Stimulated activated CD4-positive, alpha-beta T cell treated with anti-CD3 and anti-CD28 coated beads, Interleukin-15, amount 100 ng/mL, for 1 hour (primary cell): ENCODE data around the gene SIAH3.
"Not testable (repeated sequence)": the region's sequence is repeated elsewhere in the genome, so short reads cannot be mapped to it uniquely, and the experiment has no call there.

Experiments used
- DNase-seq, 2 donors: peaks; one replicate each; pipeline ENCODE4 v3.0.0-alpha.2; 2020; ENCODE audit warnings: low read depth in 1 of 2, low spot score in 1 of 2

SIAH3 gene

DNA sequence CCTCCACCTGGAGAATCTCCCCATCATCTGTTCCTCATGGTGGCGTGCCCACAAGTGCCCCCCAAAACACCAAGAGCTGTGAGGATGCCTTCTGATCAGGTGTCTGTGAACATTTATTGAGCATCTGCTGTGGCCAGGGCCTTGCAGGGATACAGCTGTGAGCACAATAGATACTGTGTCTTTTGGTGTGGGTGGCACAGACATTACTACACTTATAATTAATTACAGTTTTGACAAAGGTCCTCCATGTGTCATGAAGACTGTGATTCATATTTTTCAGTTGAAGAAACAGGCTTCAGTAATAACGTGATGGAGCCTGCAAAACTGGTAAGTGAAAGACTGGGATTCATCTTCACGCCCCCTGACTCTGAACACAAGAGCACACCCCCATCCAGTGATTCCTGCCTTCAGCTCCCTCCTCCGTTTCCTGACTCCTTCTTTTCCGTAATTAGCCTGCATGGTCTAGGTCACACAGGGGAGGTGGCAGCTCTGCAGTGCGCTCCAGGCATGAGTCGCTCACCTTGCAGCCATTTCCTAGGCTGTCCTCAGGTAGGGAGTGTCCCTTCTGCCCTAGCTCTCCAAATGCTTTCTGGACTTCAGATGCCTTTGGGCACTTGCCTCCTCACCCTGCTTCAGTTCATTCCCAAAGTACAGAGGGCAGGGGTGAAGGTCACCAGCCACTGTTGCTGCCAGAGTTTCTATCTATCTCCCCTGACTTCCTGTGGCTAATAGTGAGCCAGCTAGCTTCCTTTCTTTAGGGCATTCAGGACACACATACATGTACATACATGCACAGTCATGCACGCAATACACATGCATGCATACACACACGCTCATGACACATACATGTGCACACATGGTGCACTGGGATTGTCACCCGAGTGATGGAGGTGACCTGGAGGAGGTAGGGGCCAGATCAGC lies 66.5 kb downstream of the SIAH3 start:
- DNase-seq: no peak

DNA sequence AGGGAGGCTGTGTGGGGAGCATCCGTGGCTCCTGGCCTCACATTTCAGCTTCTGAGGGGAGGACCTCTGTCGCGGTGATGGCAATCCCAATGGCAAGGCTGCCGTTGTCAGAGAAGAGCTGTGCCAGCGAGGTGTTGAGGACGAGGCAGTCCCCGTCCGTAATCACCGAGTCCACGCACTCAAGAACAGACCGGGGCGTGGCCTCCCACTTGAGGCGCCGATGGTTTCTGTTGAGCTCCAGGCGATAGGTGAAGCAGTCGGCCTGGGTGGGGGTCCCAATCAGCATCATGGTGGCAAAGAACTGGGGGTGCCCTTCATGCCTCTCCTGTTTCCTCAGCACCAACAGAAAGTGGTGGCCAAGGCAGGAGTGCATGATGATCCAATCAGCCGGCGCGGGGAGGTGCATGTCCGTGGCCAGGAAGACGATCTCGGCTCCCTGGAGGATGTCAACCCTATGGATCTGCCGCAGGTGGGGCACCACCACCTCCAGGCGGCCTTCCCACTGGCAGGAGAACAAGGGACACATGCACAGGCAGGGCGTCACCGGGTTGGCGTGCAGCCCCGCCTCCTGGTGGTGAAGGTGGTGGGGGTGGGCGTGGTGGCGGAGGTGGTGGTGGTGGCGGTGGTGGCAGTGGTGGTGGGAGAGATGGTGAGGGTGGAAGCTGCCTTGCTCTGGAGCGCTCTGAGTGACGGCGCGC lies 68.1 kb downstream of the SIAH3 start:
- no peak for DNase-seq

DNA sequence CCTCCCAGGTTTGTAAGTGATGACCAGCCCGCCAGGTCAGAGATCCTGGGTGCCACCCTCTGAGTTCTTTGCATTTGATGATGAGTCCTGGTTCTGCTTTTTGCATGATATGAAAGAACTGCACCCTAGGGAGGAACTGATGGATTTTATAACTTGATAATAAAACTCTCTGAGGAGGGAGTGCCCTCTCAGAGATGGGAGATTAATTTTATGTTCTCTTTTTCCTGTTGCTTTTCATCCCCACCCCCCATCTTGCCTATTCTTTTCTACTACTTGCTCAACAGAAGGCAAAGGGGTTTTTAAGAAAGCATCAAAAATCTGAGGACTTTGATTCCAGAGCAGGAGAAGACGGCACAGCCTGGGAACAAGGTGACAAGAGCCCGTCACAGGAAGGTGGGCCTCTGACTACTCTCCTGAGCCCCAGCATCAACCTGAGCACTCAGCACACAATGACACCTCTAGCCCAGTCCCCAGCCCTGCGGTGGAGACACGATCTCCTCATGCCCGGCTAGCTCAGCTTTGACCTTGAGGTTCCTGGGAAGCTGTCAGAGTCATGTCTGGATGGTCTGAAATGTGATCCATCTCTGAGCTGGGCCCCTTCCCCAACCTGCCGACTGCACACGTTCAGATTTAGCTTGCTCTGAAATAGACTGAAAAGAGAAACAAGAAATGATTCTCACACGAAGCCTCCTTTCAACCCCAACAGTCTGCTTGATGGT lies 69.1 kb downstream of the SIAH3 start:
- DNase-seq: no peak

DNA sequence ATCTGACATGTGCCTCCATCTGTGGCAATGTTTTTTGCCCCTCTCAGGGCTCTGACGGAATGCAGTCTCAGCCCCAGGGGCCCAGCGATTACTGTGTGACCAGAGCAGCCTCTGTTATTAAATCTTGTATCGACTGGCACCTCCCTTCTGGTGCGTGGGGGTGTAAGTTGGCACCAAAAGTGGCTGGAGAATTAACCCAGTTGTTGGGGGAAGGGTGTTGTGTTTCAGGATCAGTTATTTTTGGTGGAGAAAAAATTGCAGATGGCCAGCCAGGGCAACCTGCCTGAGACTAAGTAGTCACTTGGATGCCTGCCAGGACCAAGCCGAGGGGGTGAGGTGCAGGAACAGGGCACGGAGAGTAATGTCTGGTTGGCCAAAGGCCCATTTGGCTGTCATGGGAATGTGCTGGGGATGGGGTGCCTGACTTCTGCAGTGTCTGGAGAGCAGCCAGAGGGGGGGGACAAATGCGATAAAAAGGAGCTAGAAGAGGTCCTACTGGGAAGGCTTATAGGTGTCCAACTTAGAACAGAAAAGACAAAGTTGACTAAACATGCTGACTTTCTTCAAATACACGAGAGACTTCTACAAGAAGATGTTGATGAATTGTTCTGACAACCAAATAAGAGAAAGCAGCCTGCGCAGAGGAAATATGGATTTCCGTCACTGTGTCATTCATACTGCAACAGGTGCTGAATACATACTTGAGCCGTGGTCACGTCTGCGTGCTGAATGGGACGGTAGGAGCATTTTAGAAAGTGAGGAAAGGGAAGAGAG lies 69.8 kb downstream of the SIAH3 start:
- DNase-seq: no peak

DNA sequence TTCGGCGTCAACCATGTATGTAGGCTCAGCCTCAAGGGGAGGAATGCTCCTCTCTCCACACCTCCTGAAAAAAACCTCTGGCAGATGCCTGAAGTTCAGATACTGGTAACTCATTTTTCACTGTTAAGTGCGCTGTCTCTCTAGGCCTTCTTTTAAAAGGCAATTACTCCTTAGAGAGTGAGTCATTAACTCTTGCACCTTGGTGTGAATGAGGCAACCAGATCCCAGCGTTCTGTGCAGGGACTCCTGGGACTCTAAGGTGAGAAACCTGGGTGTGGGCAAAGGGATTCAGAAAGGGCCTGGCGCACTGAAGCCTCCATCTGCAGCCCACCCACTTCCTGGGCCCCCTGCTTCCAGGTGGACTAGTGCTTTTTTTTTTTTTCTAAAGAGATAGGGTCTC lies 71.7 kb downstream of the SIAH3 start:
- no peak for DNase-seq

DNA sequence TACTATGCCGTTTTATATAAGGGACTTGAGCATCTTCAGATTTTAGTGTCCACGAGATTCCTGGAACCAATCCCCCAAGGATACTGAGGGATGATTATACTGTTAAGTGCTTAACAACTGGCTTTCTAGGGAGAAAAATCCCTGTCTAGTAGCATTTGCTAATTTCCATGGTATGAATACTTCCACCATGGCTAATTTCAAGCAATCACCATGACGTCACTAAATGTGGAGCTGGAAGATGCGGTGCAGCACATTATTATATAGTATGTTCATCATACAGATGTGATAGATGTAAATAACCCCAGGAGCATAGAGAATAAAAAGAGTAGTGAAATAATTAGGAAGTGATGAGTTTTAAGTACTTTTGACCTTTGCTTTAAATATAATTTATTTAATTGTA lies 72.7 kb downstream of the SIAH3 start:
- DNase-seq: no peak

DNA sequence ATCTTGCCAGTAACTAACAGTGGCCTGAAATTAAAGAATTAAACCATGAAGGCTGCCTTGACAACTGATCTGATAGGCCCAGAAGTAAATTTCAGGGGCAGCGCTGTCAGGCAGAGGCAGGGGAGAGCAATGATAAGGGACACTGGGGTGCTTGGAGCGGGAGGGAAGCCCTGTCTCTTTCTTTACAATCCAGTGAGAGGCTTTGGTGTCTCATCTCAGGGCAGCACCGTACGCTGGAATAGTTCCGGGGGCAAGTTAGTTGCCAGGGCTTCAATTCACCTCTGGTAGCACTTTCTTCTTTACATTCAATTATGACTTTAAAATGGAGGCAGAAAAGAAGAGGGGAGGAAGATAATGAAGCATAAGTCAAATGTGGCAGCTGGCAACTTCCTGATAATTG lies 74.8 kb downstream of the SIAH3 start:
- DNase-seq: no peak

DNA sequence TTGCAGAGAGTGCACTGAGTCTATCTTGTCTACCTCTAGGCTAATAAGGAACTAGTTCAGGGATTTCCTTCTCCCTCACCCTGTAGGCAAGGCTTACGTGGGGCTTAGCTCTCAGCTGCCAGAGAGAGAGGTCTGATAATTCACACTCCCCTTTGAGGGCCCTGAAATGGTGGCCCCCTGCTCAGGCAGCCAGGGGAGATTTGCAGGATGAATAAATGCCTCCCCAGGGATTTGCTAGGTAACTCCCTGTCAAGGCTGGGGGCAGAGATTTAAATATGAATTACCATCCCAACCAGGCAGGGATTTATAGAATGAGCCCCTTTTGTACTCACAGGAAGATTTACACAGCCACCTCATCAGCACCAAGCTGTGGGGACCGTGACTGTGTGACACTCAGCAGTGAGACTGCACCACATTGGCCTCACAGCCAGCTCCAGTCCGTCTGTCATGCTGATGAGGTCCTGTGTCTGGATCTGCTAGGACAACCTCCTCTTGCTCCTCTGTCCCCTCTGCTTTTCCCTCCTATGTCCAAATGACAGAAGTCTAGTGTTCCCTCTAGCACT lies 76.1 kb downstream of the SIAH3 start:
- no peak for DNase-seq

DNA sequence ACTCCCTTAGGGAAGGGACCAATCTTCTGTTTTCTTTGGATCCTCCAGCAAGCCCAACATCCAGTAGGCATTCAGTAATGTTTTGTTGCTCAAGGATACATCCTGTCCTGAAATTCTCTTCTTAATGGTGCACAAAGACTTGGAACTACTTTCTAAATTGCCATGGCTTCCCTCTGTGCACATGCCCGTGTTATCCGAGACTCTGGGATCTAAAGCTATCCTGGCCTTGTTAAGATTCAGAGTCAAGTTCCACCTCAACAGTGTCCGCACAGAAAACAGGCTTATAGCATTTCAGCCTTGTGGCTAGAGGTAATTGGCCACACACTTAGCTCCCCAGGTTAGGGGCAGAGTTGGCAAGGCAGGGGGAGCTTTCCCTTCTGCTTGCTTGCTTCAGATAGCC lies 77.6 kb downstream of the SIAH3 start:
- no peak for DNase-seq

DNA sequence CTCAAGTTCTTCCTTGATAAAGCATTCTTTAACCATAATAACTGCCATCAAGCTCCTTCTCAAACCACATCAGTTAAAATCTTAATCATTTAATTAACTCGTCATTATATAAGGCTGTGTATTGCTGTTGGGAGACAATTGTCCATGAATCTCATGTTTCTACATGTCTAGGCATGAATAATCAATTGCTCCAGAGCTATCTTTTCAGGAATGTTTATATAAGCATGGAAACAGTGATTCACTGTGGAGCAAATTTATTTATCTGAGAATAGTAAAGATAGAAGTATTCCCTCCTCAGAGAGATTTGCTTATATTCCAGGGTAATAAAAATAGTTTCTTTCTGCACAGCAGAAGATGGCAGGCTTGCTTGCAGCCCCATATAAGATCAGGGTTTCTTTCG lies 78.3 kb downstream of the SIAH3 start:
- DNase-seq: no peak

DNA sequence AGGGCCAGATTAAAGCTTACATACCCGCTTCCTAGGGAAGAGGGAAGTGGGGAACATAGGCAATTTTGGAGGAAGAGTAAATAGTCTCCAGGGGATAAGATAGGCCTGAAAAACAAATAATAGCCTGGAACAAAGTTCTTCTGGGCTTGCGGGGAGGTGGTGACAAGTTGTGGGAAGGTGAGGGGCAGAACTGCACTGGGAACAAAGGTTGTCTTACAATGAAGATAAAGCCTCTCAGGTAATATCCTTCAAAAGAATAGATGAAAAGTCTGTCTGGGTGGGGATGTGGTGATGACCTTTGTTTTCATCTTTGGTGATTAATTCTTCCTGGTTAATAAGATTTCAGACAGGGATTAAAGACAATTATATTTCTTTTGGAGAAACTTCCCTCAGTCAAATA lies 80.7 kb downstream of the SIAH3 start:
- no peak for DNase-seq

DNA sequence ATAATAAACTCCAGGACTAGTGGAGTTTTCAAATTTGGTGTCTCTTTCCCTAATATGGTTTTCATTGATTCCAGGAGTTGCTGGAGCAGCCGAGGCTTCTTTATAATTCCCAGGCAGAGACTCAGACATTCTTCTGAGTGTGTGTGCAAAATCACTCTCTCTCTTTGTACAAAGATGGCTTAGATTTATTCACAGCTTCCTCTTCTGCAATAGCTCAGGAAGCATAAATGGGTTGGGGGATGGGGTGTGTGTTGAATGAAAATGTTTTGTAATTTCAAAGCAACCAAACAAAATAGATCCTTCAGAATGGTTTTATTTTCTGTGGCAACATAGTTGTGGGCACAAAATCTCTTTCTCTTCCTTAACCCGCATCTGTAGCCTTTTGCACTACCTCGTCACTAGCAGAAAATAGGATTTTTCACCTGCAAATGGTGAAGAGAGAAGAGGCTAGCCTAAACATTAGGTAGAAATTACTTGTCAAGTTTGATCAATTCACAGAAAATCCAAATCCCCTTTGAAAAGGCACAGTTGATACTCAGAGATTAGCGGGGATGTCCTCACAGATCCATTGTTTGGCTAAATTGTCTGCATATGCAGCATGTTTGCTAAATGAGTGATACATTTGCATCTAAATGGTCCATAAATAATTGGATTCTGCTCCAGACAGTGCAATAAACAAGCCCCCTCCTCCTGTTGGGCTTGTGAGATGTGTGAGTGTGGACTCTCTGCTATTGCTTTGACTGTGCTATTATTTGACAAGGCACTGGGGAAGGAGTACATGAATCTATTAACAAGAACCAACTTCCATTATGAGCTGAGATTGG lies 82.7 kb downstream of the SIAH3 start:
- no peak for DNase-seq

DNA sequence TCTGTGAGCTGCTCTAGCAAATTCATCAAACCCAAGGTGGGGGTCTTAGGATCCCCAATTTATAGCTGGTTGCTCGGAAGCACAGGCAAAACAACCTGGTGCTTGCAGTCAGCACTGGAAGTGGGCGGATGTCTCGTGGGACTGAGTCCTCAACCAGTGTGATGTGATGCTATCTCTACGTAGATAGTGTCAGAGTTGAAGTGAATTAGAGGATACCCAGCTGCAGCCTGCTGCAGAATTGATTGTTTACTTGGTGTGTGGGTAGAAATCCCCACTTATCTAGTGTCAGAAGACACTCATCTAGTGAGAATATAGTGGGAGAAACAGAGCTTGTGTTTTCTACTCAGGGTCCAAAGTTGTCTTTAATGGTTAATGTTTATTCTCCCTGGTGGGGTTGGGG lies 86.1 kb downstream of the SIAH3 start:
- no peak for DNase-seq

DNA sequence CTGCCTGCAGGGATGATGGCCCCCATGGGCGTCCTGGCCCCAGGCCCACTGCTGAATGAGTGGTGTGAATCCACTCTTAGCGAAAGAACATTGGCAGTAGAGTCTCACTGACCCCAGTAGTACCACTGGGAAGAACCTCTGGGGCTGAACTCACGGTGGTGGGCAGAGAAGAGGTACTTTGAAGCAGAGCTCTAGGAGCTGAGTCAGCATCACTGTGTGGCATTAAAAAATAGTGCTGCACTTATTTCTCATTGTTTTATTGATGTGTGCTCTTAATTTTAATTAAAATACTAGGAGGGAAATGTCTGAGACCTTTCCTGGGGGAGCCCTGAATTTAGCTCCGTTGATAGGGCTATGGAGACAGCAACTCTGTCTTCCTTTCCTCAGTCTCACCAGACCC lies 88.1 kb downstream of the SIAH3 start:
- DNase-seq: no peak

DNA sequence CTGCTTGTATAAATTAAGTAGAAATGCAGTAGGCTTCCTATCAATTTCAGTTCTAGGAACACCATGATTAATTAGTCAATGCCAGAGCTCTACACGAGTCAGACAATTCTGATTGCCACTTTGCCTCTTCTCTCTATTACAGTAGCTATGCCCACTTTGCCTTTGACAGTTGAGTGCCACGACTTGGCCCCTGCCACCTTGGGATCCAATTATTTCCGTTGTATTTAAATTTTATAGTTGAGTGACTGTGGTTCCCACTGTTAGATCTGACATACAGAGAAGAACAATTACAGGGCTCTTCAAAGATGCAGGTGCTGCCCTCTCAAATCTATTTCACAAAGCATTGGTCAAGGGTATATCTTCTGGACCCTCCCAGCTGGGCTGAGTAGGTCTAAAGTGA lies 94.0 kb downstream of the SIAH3 start:
- DNase-seq: not testable (repeated sequence)

DNA sequence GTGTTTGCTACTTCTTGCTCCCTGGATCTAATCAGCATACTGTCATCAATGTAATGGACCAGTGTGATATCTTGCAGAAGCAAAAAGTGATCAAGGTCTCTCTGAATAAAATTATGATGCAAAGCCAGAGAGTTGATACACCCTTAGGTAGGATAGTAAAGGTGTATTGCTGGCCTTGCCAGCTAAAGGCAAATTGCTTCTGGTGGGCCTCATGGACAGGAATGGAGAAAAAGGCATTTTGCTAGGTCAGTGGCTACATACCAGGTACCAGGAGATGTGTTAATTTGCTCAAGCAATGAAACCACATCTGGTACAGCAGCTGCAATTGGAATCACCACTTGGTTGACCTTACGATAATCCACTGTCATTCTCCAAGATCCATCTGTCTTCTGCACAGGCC lies 95.1 kb downstream of the SIAH3 start:
- not testable (repeated sequence) for DNase-seq

DNA sequence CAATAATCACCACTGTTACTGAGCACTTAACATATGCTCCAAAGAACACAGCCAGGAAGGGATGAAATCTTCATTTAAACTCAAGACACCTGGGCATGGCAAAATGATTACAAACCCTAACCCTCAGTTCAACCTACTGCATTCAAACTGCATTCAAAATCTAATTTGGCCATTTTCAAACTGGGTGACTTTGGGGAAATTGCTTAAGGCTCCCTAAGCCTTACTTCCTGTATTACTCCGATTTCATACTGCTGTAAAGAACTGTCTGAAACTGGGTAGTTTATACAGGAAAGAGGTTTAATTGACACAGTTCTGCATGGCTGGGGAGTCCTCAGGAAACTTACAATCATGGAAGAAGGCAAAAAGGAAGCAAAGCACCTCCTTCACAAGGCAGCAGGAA lies 99.0 kb downstream of the SIAH3 start:
- DNase-seq: no peak

DNA sequence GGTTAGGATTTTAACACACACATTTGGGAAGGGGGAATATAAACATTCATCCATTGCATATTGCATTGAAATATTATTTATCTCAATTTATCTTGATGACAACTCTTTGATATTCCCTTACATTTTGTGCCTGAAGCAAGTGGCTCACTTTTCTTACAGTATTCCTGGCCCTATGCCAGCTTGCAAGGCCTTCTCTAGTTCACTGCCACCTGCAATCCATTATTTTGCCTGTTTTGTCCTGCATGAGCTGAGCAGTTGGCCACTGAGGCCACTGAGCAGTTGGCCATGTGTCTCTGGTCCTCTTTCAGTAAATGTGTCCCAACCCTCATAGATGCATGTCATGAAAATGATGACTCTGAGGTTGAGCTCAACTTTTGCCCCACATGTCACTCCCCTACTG lies 99.7 kb downstream of the SIAH3 start:
- DNase-seq: no peak

DNA sequence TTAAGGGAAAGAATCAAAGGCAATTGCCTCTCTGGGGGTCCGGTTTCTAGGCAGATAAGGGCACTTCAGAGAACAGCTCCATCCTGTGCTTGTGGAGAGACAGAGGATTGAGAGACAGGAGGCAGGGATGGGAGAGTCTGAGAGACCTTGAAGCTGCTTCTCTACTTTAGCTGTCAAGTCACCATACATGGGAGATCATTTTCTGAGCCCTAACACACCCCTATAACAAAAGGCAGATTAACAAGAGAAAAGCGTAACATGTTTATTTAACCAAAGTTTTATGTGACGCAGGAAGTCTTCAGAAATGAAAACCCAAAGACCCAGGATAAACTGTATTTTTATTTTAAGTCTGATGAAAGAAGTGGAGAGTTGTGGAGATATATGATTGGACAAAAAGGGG lies 101.0 kb downstream of the SIAH3 start:
- no peak for DNase-seq
